H9 (cell line): Measurements from ENCODE around the gene TMEM120A. TPM values are rescaled to one million over a fixed set of nuclear protein-coding genes. Genes with fewer than 3 reads are reported as not detected.

ENCODE experiments used
- DNase-seq: peaks from one replicate; pipeline ENCODE4 v3.0.0-alpha.2; 2017
- H2AFZ ChIP-seq: one replicate; pipeline ENCODE4 v1.6.1; 2013; ENCODE audit warnings: mild to moderate bottlenecking, low read length, control low read depth, moderate library complexity
- H2AK5ac ChIP-seq: 2 replicates; pipeline ENCODE4 v1.6.1; 2013; ENCODE audit warnings: low read length, control low read depth, mixed read lengths; ENCODE audit not compliant: insufficient read length
- H2BK120ac ChIP-seq: one replicate; pipeline ENCODE4 v1.6.1; 2013; ENCODE audit warnings: low read depth, mild to moderate bottlenecking, low read length, control low read depth, inconsistent platforms; ENCODE audit not compliant: poor library complexity, severe bottlenecking
- H2BK12ac ChIP-seq: 2 replicates; pipeline ENCODE4 v1.6.1; 2013; ENCODE audit warnings: low read length, control low read depth, mixed read lengths, low read depth; ENCODE audit not compliant: insufficient read length
- H2BK15ac ChIP-seq: 2 replicates; pipeline ENCODE4 v1.6.1; 2013; ENCODE audit warnings: low read depth, low read length, control low read depth
- H2BK20ac ChIP-seq: one replicate; pipeline ENCODE4 v1.6.1; 2013; ENCODE audit warnings: low read depth, mild to moderate bottlenecking, low read length, control low read depth, inconsistent platforms; ENCODE audit not compliant: poor library complexity, severe bottlenecking
- H2BK5ac ChIP-seq: 2 replicates; pipeline ENCODE4 v1.6.1; 2013; ENCODE audit warnings: low read length, control low read depth, mixed read lengths; ENCODE audit not compliant: insufficient read length
- H3K14ac ChIP-seq: 2 replicates; pipeline ENCODE4 v1.6.1; 2013; ENCODE audit warnings: low read length, control low read depth; ENCODE audit not compliant: insufficient read depth
- H3K18ac ChIP-seq: 2 replicates; pipeline ENCODE4 v1.6.1; 2013; ENCODE audit warnings: low read depth, mild to moderate bottlenecking, mixed read lengths, low read length, control low read depth; ENCODE audit not compliant: insufficient read length
- H3K23ac ChIP-seq: 2 replicates; pipeline ENCODE4 v1.6.1; 2013; ENCODE audit warnings: low read length, control low read depth, mixed read lengths, low read depth; ENCODE audit not compliant: insufficient read length
- H3K23me2 ChIP-seq: 2 replicates; pipeline ENCODE4 v1.6.1; 2013; ENCODE audit warnings: low read depth, mild to moderate bottlenecking, mixed read lengths, low read length, control low read depth; ENCODE audit not compliant: insufficient read length, poor library complexity, severe bottlenecking
- H3K27ac ChIP-seq: 2 replicates; pipeline ENCODE4 v1.5.1; 2013; ENCODE audit warnings: low read length, control low read depth, mixed read lengths, low read depth; ENCODE audit not compliant: insufficient read length
- H3K27me3 ChIP-seq: 2 replicates; pipeline ENCODE4 v1.6.1; 2013; ENCODE audit warnings: low read length, control low read depth, inconsistent platforms; ENCODE audit not compliant: insufficient read depth
- H3K4ac ChIP-seq: 2 replicates; pipeline ENCODE4 v1.6.1; 2013; ENCODE audit warnings: low read depth, mild to moderate bottlenecking, control low read depth, inconsistent platforms, low read length, moderate library complexity
- H3K4me1 ChIP-seq: 2 replicates; pipeline ENCODE4 v1.6.1; 2013; ENCODE audit warnings: low read length, control low read depth, inconsistent platforms; ENCODE audit not compliant: insufficient read depth
- H3K4me2 ChIP-seq: 2 replicates; pipeline ENCODE4 v1.6.1; 2013; ENCODE audit warnings: low read length, control low read depth, mixed read lengths; ENCODE audit not compliant: insufficient read length, insufficient read depth
- H3K56ac ChIP-seq: 2 replicates; pipeline ENCODE4 v1.6.1; 2013; ENCODE audit warnings: low read depth, mild to moderate bottlenecking, mixed read lengths, low read length, control low read depth; ENCODE audit not compliant: insufficient read length
- H3K79me1 ChIP-seq: 2 replicates; pipeline ENCODE4 v1.6.1; 2013; ENCODE audit warnings: low read depth, mild to moderate bottlenecking, moderate library complexity, low read length, control low read depth, inconsistent platforms; ENCODE audit not compliant: insufficient read depth, poor library complexity, severe bottlenecking
- H3K79me2 ChIP-seq: 2 replicates; pipeline ENCODE4 v1.6.1; 2013; ENCODE audit warnings: low read length, control low read depth, inconsistent platforms; ENCODE audit not compliant: insufficient read depth
- H3K9ac ChIP-seq: 2 replicates; pipeline ENCODE4 v1.6.1; 2013; ENCODE audit warnings: low read length, control low read depth, mixed read lengths; ENCODE audit not compliant: insufficient read length; ENCODE audit errors: extremely low read depth
- H3K9me3 ChIP-seq: one replicate; pipeline ENCODE4 v1.6.1; 2013; ENCODE audit warnings: low read depth, low read length, inconsistent platforms; ENCODE audit not compliant: control insufficient read depth
- H3T11ph ChIP-seq: one replicate; pipeline ENCODE4 v1.6.1; 2013; ENCODE audit warnings: mild to moderate bottlenecking, low read length, control low read depth, inconsistent platforms
- H4K20me1 ChIP-seq: one replicate; pipeline ENCODE4 v1.6.1; 2013; ENCODE audit not compliant: control insufficient read depth, insufficient read length, insufficient read depth
- H4K5ac ChIP-seq: 2 replicates; pipeline ENCODE4 v1.6.1; 2013; ENCODE audit warnings: low read depth, mild to moderate bottlenecking, mixed read lengths, low read length, control low read depth; ENCODE audit not compliant: insufficient read length
- H4K8ac ChIP-seq: replicated peaks from 2 replicates; pipeline ENCODE4 v1.6.1; 2013; ENCODE audit warnings: low read length, control low read depth, mixed read lengths, low read depth; ENCODE audit not compliant: insufficient read length
- H4K91ac ChIP-seq: 2 replicates; pipeline ENCODE4 v1.6.1; 2013; ENCODE audit warnings: low read depth, mild to moderate bottlenecking, moderate library complexity, mixed read lengths, low read length, control low read depth; ENCODE audit not compliant: insufficient read length
- H3K27ac Mint-ChIP-seq, 3 experiments: 2 replicates in 2 of 3; 3 replicates in 1 of 3; pipeline ENCODE4 v1.8.0; 2020 to 2021; ENCODE audit warnings: mixed read lengths in 3 of 3, mild to moderate bottlenecking in 1 of 3, moderate library complexity in 1 of 3
- H3K27me3 Mint-ChIP-seq: 2 replicates; pipeline ENCODE4 v1.8.0; 2021; ENCODE audit warnings: low read depth, mild to moderate bottlenecking, moderate library complexity, mixed read lengths
- H3K36me3 Mint-ChIP-seq, 3 experiments: 2 replicates in 2 of 3; 3 replicates in 1 of 3; pipeline ENCODE4 v1.8.0; 2020 to 2021; ENCODE audit warnings: low read depth in 3 of 3, mixed read lengths in 3 of 3; ENCODE audit not compliant: insufficient read depth in 1 of 3
- H3K4me1 Mint-ChIP-seq, 2 experiments: 2 replicates each; pipeline ENCODE4 v1.8.0; 2020; ENCODE audit warnings: mixed read lengths in 2 of 2
- H3K4me3 Mint-ChIP-seq, 2 experiments: 2 replicates in 1 of 2; 3 replicates in 1 of 2; pipeline ENCODE4 v1.8.0; 2020 to 2021; ENCODE audit warnings: mild to moderate bottlenecking in 2 of 2, mixed read lengths in 2 of 2, moderate library complexity in 1 of 2
- H3K9me3 Mint-ChIP-seq, 2 experiments: 2 replicates in 1 of 2; 3 replicates in 1 of 2; pipeline ENCODE4 v1.8.0; 2020; ENCODE audit warnings: mild to moderate bottlenecking in 2 of 2, mixed read lengths in 2 of 2, moderate library complexity in 1 of 2
- WGBS: extraction: QIAGEN DNeasy Blood & Tissue Kit; methylation state at CpG from one replicate; pipeline ENCODE4 v1.1.7; 2013; ENCODE audit warnings: missing lambda C conversion rate, low lambda C conversion rate, mixed read lengths; ENCODE audit not compliant: insufficient read length; ENCODE audit errors: extremely low coverage; 5-methylcytosine and 5-hydroxymethylcytosine counted together
- total RNA-seq: library from RNA; stranded (reverse); gene quantifications from 2 replicates; pipeline ENCODE4 v1.2.1, GENCODE V29; 2021
- TF ChIP-seq, protein P1 (sequence below): fragments of 200-600 bp; sonication (generic); conservative IDR thresholded peaks from 3 replicates; pipeline ENCODE4 v1.8.0; 2021; ENCODE audit warnings: antibody characterized with exemption, mild to moderate bottlenecking

Gene TMEM120A
- total RNA-seq, 1 experiment from 2014 or later, result 30.0 TPM

DNA sequence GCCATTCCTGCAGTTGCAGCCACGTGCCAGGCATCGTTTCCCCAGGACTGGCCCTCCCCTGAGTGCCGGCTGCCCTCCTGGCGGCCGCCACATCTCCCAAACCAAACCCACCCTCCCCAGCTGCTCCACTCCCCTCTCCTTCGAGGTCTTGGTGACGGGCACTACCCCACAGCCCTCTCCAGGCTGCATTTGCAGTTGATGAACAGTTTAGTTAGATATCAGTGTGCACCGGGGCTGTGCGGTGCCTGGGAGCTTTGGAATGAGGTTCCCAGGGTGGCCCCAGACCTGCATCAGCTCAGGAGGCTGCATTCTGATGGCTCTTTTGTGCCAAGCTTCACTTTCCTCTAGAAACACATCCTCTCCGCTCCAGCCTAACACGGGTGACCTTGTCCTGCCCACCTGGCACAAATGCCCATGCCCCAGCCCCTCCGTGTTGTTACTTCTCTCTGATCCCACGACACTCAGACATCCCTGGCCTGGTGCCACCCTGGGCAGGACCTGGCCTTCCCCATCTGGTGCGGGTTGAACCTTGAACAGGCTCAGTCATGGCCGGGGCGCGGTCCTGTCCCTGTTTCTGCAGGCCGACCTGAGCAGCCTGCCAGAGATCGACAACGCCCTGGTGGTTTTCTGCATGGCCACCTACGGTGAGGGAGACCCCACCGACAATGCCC, 14.5 kb downstream of the TMEM120A start:
- no peaks in the 10 kb centered on the region for H3K79me2 ChIP-seq
- Mint-ChIP-seq H3K27ac (peak overlapping the region; percentile 36 to 89 (median 86); a peak in 6 of 7 replicates), H3K4me1 (no peaks in the 10 kb centered on the region), H3K9me3 (no peaks in the 10 kb centered on the region), H3K27me3 (peaks cover 1% of the 10 kb centered on the region; the same call in 1 of the 2 replicates), H3K4me3 (no peak overlapping the region), H3K36me3 (peaks cover 14 to 30% (median 29%) of the 10 kb centered on the region in 3 experiments)
- no peak overlapping the region for H2BK12ac ChIP-seq
- no peaks in the 10 kb centered on the region for H4K20me1 ChIP-seq
- no CpG with 5 or more reads among the region's 22 CpGs for WGBS
- no peak overlapping the region for H3K4me2 ChIP-seq
- no peak overlapping the region for H3K4ac ChIP-seq
- H2AFZ ChIP-seq, result no peak overlapping the region
- H3K9me3 ChIP-seq, result no peaks in the 10 kb centered on the region
- no peak overlapping the region for H3K56ac ChIP-seq
- no peak overlapping the region for H3K9ac ChIP-seq
- TF ChIP-seq, protein P1, sequence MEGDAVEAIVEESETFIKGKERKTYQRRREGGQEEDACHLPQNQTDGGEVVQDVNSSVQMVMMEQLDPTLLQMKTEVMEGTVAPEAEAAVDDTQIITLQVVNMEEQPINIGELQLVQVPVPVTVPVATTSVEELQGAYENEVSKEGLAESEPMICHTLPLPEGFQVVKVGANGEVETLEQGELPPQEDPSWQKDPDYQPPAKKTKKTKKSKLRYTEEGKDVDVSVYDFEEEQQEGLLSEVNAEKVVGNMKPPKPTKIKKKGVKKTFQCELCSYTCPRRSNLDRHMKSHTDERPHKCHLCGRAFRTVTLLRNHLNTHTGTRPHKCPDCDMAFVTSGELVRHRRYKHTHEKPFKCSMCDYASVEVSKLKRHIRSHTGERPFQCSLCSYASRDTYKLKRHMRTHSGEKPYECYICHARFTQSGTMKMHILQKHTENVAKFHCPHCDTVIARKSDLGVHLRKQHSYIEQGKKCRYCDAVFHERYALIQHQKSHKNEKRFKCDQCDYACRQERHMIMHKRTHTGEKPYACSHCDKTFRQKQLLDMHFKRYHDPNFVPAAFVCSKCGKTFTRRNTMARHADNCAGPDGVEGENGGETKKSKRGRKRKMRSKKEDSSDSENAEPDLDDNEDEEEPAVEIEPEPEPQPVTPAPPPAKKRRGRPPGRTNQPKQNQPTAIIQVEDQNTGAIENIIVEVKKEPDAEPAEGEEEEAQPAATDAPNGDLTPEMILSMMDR, result no peak
- no peak overlapping the region for H2BK20ac ChIP-seq
- no peaks in the 10 kb centered on the region for H3K4me1 ChIP-seq
- no peak overlapping the region for H2AK5ac ChIP-seq
- H2BK5ac ChIP-seq, result no peak overlapping the region
- no peak overlapping the region for H3K14ac ChIP-seq
- no peak overlapping the region for H2BK120ac ChIP-seq
- no peak overlapping the region for H4K8ac ChIP-seq
- H2BK15ac ChIP-seq, result no peak overlapping the region
- H3K23me2 ChIP-seq, result no peaks in the 10 kb centered on the region
- H3K18ac ChIP-seq, result no peak overlapping the region
- DNase-seq, result no peak
- no peak overlapping the region for H3T11ph ChIP-seq
- no peaks in the 10 kb centered on the region for H3K79me1 ChIP-seq
- H3K27me3 ChIP-seq, result no peaks in the 10 kb centered on the region
- no peak overlapping the region for H3K27ac ChIP-seq
- no peak overlapping the region for H3K23ac ChIP-seq
- no peak overlapping the region for H4K91ac ChIP-seq
- H4K5ac ChIP-seq, result no peak overlapping the region
